NCI-H1694 (cell line): ENCODE results near the gene TNS1.

Experiments used
- DNase-seq: peaks from one replicate; lab custom pipeline; 2025; lab: John Stamatoyannopoulos, UW

TNS1 gene

DNA sequence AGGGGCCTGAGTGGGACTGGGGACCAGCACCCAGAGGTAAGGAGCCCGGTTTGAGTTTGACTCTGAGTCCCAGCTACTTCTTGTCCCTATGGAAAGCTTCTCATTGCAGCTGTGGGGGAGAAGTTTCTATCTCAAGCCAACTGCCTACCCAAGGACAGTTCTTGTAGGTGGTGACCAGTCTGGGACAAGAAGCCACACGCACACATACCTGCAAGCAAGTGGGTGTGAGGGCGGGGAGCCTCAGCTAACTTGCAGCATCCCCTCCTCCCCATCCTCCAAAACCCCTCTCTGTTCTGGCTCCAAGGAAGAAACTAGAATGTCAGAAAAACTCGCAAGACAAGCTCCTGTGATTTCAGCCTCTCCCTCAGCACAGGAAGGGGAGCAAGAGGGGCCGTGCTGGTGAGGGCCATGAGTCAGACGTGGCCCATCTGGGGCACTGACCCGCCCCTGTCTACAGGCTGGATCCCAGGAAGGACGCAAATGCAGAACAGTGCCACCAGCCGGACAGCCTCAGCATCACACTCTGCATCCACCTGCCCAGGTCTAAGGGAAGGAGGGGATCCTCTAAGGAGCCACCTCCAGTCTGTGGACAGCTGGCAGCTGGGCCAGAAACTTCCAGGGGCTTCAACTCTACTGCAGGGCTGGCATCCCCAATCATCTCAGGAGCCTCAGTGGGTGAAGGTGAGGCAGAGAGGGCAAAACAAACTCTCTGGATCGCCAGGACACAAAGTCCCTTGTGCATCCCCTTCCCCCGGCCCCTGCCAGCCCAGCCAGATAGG is 103.4 kb downstream of the TNS1 start:
- peak; percentile 30 for DNase-seq

GRCh38 chr2:217897816-217898806 is 104.7 kb downstream of the TNS1 start:
- DNase-seq: no peak

GRCh38 chr2:217897091-217897715 is 105.6 kb downstream of the TNS1 start:
- no peak for DNase-seq

DNA sequence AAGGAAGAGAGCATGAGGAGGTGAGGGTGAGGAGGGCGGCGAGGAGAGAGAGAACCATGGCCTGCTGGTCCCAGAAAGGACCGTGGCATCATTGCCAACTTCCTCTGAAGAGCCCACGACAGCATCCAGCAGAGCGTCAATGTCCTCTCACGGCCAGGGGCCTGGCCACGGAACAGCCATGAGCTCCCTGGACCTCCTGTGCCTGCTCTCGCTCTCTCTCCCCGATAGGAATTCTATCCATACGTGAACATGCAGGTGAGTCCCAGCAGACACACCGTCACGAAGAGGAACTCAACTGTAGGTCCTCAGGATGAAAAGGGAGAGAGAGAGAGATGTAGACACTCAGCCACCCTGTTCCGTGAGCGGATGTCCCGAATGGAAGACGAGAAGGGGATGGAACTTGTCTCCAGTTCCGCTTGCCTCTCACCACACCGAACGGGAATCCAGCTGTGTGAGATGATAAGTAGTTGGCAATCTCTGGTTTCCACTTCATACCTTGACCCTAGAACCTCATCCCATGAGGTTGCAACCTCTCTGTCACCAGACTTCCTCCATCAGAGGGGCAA is 107.6 kb downstream of the TNS1 start:
- no peak for DNase-seq

GRCh38 chr2:217893440-217893839 is 109.4 kb downstream of the TNS1 start:
- DNase-seq: no peak

DNA sequence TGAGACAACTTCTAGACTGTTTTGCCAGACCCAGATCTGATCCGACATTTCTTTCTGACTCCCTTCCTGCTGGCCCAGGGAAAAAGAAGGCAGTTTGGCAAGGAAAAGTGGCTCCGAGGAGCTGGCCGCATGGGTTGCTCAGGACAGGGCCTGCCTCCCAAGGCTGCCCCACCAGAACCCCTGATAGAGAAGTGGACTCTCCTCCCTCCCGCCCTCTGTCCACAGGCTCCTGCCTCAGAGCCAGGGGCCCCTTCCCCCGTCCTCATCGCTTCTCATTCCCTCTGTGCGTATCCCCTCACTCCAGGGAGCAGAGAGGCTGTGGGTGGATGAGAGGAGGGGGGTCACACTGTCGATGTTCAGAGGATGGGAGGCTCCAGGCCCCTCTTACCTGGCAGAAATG is 110.2 kb downstream of the TNS1 start:
- no peak for DNase-seq

DNA sequence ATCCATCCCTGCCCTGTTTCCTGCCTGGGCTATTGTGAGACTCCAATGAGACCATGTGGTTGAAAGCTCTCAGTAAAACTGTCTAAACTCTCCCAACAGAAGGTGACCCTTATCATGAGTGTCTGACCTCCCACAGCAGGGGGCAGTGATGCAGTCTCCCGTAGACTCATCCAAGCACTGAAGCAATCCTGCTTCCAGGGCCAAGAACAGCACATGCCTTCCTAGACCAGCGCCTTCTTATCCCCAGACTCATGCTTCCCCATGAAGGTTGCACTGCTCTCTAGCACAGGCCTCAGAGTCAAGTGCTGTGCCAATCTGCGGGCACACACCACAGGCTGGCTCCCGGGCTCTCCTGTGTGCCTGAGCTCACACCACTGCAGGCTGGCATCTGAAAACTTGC is 112.3 kb downstream of the TNS1 start:
- no peak for DNase-seq

GRCh38 chr2:217889656-217890055 is 113.1 kb downstream of the TNS1 start:
- DNase-seq: no peak

DNA sequence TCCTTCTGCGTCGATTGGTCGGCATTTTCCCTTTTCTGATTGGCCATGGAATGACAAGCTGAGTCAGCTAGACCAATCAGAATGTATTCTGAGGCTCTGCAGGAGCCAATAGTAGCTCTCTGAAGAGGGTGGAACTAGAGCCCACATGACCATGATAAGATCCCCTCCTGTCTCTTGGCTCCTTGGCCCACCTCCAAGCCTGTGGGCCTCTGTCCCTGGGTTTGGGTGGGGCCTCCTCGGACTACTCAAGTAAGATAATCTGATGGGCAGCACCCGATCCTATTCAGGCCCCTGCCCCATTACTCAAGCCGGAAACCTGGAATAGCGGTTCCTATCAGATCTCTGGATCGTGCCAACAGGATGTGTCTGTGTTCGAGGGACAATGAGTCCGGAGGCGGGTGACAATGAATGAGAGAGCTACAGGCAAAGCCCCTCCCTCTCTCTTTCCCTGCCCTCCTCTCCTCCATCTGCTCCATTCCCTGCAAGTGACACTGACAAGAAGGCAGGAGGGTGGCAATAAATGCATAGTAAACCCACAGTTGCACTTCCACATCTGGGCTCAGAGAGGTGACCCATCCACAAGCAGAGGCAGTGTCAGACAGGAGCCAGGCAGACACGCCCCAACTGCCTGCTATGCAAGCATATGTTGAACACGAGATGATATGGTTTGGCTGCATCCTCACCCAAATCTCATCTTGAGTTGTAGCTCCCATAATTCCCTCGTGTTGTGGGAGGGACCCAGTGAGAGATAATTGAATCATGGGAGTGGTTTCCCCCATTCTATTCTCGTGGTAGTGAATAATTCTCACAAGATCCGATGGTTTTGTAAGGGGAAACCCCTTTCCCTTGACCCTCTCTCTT is 114.7 kb downstream of the TNS1 start:
- DNase-seq: no peak

GRCh38 chr2:217886720-217887309 is 116.0 kb downstream of the TNS1 start:
- DNase-seq: peak; percentile 62

DNA sequence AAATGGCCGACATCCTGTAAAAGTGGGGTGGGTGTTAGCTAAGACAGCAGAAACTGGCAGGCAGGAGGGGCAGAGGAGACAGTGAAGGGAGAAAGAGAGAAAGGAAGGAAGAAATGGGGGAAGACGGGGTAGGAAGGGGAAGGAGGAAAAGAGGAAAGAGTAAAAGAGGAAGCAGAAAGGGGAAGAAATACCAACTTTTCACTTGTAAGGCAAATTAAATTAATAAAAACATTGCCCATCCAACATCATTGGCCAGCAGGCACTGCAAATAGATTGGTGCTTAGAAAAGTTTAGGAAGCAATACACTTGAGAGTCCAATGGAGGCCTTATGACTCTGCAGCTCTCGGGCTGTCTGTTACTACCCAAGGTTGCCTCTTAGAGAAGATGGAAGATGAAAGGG is 116.7 kb downstream of the TNS1 start:
- DNase-seq: no peak

DNA sequence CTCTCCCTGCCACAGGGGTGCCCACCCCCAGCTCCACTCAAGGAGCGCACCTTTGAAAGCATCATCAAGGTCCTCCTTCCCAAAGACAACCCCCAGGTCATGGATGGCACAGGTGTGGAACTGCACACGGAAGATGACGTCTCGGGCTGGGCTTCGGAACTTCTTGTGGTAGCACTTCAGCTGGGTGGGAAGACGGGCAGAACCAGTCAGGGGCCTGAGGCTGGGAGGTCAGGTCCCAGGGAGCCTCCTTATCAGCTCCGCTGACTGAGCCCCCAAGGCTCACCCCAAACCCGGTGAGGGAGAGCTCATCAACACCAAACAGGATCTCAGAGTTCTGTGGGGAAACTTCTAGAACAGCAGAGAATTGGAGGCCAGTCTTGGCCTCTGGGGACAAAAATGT is 117.8 kb downstream of the TNS1 start:
- no peak for DNase-seq

- DNase-seq: no peak
Observed at GRCh38 chr2:217880891-217881290, 121.9 kb downstream of the TNS1 start.

DNA sequence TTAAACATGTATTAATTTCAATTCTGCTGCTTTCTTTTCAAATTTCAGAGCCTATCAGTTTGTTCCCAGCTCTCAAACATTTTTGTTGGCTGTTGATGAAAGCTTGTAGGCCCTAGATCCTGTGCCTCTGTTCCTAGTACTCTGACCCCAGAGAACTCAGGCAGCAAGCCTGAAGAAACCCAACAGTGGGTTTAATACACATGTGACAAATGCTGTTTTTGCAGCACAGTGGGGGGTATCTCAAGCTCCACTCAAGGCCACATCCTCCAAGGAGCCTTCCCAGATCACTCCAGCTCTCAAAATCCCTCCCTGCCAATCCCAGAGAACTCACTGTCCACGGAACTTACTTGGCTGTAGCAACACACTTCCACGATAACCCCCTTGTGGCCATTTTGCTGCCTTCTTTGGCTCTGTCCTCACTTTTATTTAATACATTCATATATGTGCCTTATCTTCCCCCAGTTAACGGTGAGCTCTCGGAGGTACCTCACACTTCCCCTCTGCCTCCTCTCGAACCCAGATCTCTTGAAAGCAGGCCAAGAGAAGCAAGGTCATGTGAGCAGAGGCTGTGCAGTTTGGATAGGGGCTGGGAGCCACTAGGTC is 122.4 kb downstream of the TNS1 start:
- no peak for DNase-seq

DNA sequence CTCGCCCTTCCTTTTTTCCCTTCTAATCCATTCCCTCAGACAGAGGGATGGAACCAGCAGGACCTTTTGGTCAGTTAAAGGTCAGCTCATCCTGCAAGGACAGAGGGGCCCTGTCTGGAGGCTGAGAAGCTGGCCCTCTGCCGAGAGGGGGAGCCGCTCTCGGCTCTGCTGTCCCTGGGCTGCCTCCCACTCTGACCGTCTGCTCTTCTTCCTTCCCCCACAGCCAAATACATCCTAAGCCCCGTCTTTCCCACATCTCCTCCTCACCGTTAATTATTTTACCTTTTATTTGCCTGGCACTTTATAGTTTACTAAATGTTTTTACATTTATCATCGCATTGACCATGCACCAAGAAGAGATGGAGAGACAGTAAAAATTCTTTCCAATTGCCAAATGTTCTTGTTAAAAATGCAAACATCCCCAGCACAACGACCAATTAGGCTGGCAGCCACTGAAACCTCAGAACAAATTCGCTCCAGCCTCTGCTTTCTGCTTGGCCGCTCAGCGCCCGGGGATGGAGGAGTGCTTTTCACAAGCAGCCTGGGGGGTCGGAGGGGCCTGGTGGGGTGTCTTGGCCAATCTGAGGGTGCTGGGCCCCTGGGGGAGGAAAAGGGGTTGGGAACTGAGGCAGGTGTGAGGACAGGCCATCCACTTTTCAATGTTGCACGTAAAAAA is 123.7 kb downstream of the TNS1 start:
- DNase-seq: no peak

- DNase-seq: no peak
Observed at GRCh38 chr2:217877866-217878265, 124.9 kb downstream of the TNS1 start.

DNA sequence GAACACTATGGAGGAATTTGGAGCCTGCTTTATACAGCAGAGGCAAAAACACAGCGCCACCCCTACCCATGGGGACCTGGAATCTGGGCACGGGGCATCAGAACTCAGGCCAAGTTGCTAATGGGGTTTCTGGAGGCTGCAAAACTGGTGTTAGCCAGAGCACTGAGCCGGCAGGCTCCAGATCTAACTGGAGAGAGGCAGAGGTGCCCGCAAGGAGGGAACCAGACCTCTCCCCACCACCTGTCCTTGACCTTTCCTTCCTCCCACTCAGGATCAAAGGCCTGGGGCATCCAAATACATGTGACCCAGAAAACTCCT is 126.6 kb downstream of the TNS1 start:
- no peak for DNase-seq

- no peak for DNase-seq
Observed at GRCh38 chr2:217875556-217876252, 127.1 kb downstream of the TNS1 start.

- no peak for DNase-seq
Observed at GRCh38 chr2:217875138-217875537, 127.7 kb downstream of the TNS1 start.
